Esophagus muscularis mucosa (tissue), 4 donors: ENCODE data around the gene CPA3. TPM values are rescaled to one million over a fixed set of nuclear protein-coding genes. Genes with fewer than 3 reads are reported as not detected.

Source experiments
- DNase-seq: peaks from one replicate; pipeline ENCODE4 v3.0.0-alpha.2; 2017; ENCODE audit errors: extremely low spot score
- H3K27ac ChIP-seq, 4 donors: fragments of 200-600 bp; sonication (generic); replicated peaks in 1 of 4; 1 replicate in 3 of 4; 2 replicates in 1 of 4; pipeline ENCODE4 v1.5.1; 2016 to 2019; ENCODE audit warnings: mild to moderate bottlenecking in 1 of 4
- H3K27me3 ChIP-seq, 4 donors: fragments of 200-600 bp; sonication (generic); one replicate each; pipeline versions ENCODE4 v1.5.1 to v1.6.0; 2016 to 2019
- H3K36me3 ChIP-seq, 4 donors: fragments of 200-600 bp; sonication (generic); one replicate each; pipeline ENCODE4 v1.5.1; 2016 to 2019
- H3K4me1 ChIP-seq, 4 donors: fragments of 200-600 bp; sonication (generic); one replicate each; pipeline ENCODE4 v1.5.1; 2016 to 2019
- H3K4me3 ChIP-seq, 4 donors: fragments of 200-600 bp; sonication (generic); 1 replicate in 2 of 4; 2 replicates in 2 of 4; pipeline ENCODE4 v1.5.1; 2016 to 2019; ENCODE audit warnings: mild to moderate bottlenecking in 4 of 4, moderate library complexity in 1 of 4
- H3K9me3 ChIP-seq, 4 donors: fragments of 200-600 bp; sonication (generic); 1 replicate in 3 of 4; 2 replicates in 1 of 4; pipeline ENCODE4 v1.5.1; 2016 to 2019
- CTCF ChIP-seq, 3 experiments: fragments of 200-600 bp in 2 of 3; fragments of 450-650 bp in 1 of 3; sonication (generic) in 2 of 3; IDR thresholded peaks; one replicate each; pipeline ENCODE4 v1.5.1; 2017 to 2019; ENCODE audit warnings: antibody characterized with exemption in 3 of 3, mild to moderate bottlenecking in 2 of 3, moderate library complexity in 1 of 3
- EP300 ChIP-seq: sonication (generic); formaldehyde crosslinking; IDR thresholded peaks from one replicate; pipeline ENCODE4 v1.6.1; 2017; ENCODE audit warnings: antibody characterized with exemption
- POLR2A ChIP-seq: fragments of 450-650 bp; IDR thresholded peaks from one replicate; pipeline ENCODE4 v1.6.1; 2017; ENCODE audit warnings: antibody characterized with exemption, moderate library complexity, mild to moderate bottlenecking, low read depth
- POLR2AphosphoS5 ChIP-seq, 2 donors: sonication (generic); formaldehyde crosslinking; IDR thresholded peaks; one replicate each; pipeline ENCODE4 v1.6.1; 2017; ENCODE audit warnings: antibody characterized with exemption in 2 of 2
- WGBS: methylation state at CpG from one replicate; pipeline ENCODE4 v1.1.5; 2018; 5-methylcytosine and 5-hydroxymethylcytosine counted together
- intact Hi-C: fragments of 100-400 bp; cut with DNase I; formaldehyde crosslinking; loops from one replicate; pipeline ENCODE4 v1.15.1; 2023
- total RNA-seq, 4 donors: library from RNA; depleted of rRNA; stranded (reverse); fragments of >200 nt; gene quantifications; one replicate each; pipeline versions ENCODE4 v1.1.0 to v1.2.1, GENCODE V29; 2016

CPA3 gene
- total RNA-seq, 4 donors from 2014 or later = 3.7 to 49.9 (median 28.2) TPM

DNA sequence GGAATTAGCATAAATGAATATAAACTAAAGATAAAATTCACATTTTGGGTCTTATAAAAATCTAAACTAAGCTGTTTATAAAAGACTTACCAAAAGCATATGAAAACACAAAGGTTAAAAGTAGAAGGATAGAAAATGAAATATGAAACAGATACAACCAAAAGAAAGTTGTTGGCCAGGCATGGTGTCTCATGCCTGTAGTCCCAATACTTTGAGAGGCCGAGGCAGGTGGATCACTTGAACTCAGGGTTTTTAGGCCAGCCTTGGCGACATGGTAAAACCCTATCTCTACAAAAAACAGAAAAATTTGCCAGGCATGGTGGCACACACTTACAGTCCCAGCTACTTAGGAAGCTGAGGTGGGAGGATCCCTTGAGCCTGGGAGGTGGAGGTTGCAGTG, 51.0 kb downstream of the CPA3 start:
- peaks cover 0 to 3% (median 0%) of the 10 kb centered on the region in 4 donors for H3K9me3 ChIP-seq
- H3K4me3 ChIP-seq = no peak overlapping the region
- 89% methylated on average over 2 of the region's 2 CpGs for WGBS
- TF ChIP-seq CTCF (IDR thresholded peaks at IDR 0.05) (no peak), EP300 (no peak), POLR2AphosphoS5 (IDR thresholded peaks at IDR 0.05) (no peak)
- DNase-seq = no peak
- no peaks in the 10 kb centered on the region for H3K27me3 ChIP-seq
- intact Hi-C loops = no loop called here
- no peaks in the 10 kb centered on the region for H3K4me1 ChIP-seq
- no peak overlapping the region for H3K27ac ChIP-seq
- H3K36me3 ChIP-seq = no peaks in the 10 kb centered on the region

- WGBS = 98% methylated on average over 1 of the region's 1 CpG
- no peaks in the 10 kb centered on the region for H3K27me3 ChIP-seq
- no peak overlapping the region for H3K27ac ChIP-seq
- no peaks in the 10 kb centered on the region for H3K36me3 ChIP-seq
- H3K4me3 ChIP-seq = no peak overlapping the region
- H3K4me1 ChIP-seq = no peaks in the 10 kb centered on the region
- no peak for DNase-seq
- peaks cover 0 to 3% (median 0%) of the 10 kb centered on the region in 4 donors for H3K9me3 ChIP-seq
- intact Hi-C loops = no loop called here
- TF ChIP-seq CTCF (IDR thresholded peaks at IDR 0.05) = no peak
- TF ChIP-seq POLR2AphosphoS5 (IDR thresholded peaks at IDR 0.05) = no peak
- no peak for TF ChIP-seq POLR2A
- no peak for TF ChIP-seq EP300
Measured at GRCh38 chr3:148922467-148922866, 57.4 kb downstream of the CPA3 start.

GRCh38 chr3:148923592-148923991, 58.5 kb downstream of the CPA3 start:
- Histone ChIP-seq H3K27me3 (no peaks in the 10 kb centered on the region), H3K27ac (no peak overlapping the region), H3K4me3 (no peak overlapping the region), H3K9me3 (peaks cover 0 to 3% (median 0%) of the 10 kb centered on the region in 4 donors), H3K36me3 (no peaks in the 10 kb centered on the region), H3K4me1 (no peaks in the 10 kb centered on the region)
- TF ChIP-seq EP300 (no peak), POLR2AphosphoS5 (IDR thresholded peaks at IDR 0.05) (no peak), CTCF (IDR thresholded peaks at IDR 0.05) (no peak), POLR2A (no peak)
- DNase-seq = no peak
- intact Hi-C loops = no loop called here

- Histone ChIP-seq H3K27me3 (no peaks in the 10 kb centered on the region), H3K36me3 (no peaks in the 10 kb centered on the region), H3K9me3 (peaks cover 0 to 3% (median 0%) of the 10 kb centered on the region in 4 donors), H3K4me3 (no peak overlapping the region), H3K4me1 (no peaks in the 10 kb centered on the region), H3K27ac (no peak overlapping the region)
- intact Hi-C loops = no loop called here
- DNase-seq = no peak
- WGBS = 50% methylated on average over 3 of the region's 3 CpGs
- TF ChIP-seq POLR2A (no peak), CTCF (IDR thresholded peaks at IDR 0.05) (no peak), EP300 (no peak), POLR2AphosphoS5 (IDR thresholded peaks at IDR 0.05) (no peak)
Measured at GRCh38 chr3:148924562-148924961, 59.5 kb downstream of the CPA3 start.

- intact Hi-C loops = no loop called here
- Histone ChIP-seq H3K9me3 (peaks cover 0 to under 1% (median 0%) of the 10 kb centered on the region in 4 donors), H3K27ac (no peak overlapping the region), H3K4me3 (no peak overlapping the region), H3K27me3 (no peaks in the 10 kb centered on the region), H3K4me1 (no peaks in the 10 kb centered on the region), H3K36me3 (no peaks in the 10 kb centered on the region)
- 81% methylated on average over 5 of the region's 5 CpGs for WGBS
- TF ChIP-seq CTCF (IDR thresholded peaks at IDR 0.05) (no peak), POLR2AphosphoS5 (IDR thresholded peaks at IDR 0.05) (no peak), EP300 (no peak), POLR2A (no peak)
- DNase-seq = no peak
Measured at GRCh38 chr3:148925845-148926244, 60.7 kb downstream of the CPA3 start.
